ENCODE measurements around the gene RBKS. TPM values are rescaled to one million over a fixed set of nuclear protein-coding genes. Genes with fewer than 3 reads are reported as not detected.

Gene RBKS
- total and polyA plus RNA-seq, 2 of the 13 experiments (the other 11 are each of a cell fraction or from before 2014, with no cell fraction given), result 7.7 to 8.3 TPM

- TF ChIP-seq SRF (IDR thresholded peaks at IDR 0.05; ENCODE audit: low read depth, low read length), result no peak
- no peak for TF ChIP-seq PCBP1 (IDR thresholded peaks at IDR 0.05; ENCODE audit: borderline replicate concordance, low read depth, low read length)
- no peak for TF ChIP-seq ZBTB44 (CRISPR knock-in tag; IDR thresholded peaks at IDR 0.05)
- no peak for TF ChIP-seq ARNTL (CRISPR knock-in tag; IDR thresholded peaks at IDR 0.05)
- TF ChIP-seq ZBTB8A (CRISPR knock-in tag; IDR thresholded peaks at IDR 0.05; ENCODE audit: borderline replicate concordance, low read depth), result no peak
- 0 out of 2 replicates have a peak, but pooled peaks have one; percentile 30 for TF ChIP-seq ZNF614 (CRISPR knock-in tag; IDR thresholded peaks at IDR 0.05; ENCODE audit: borderline replicate concordance)
- no peak for TF ChIP-seq HNF1B (CRISPR knock-in tag; IDR thresholded peaks at IDR 0.05)
- TF ChIP-seq HIC2 (CRISPR knock-in tag; IDR thresholded peaks at IDR 0.05; ENCODE audit: low read depth), result no peak
- no peak for TF ChIP-seq NR0B2 (CRISPR knock-in tag; IDR thresholded peaks at IDR 0.05)
- TF ChIP-seq ZSCAN12 (CRISPR knock-in tag; IDR thresholded peaks at IDR 0.05), result no peak
- TF ChIP-seq PRMT3 (CRISPR knock-in tag; IDR thresholded peaks at IDR 0.05; ENCODE audit: borderline replicate concordance, low read depth), result no peak
- no peak for TF ChIP-seq SNAPC4 (CRISPR knock-in tag; IDR thresholded peaks at IDR 0.05)
- TF ChIP-seq DPF2 (CRISPR knock-in tag; IDR thresholded peaks at IDR 0.05; ENCODE audit: borderline replicate concordance, low read depth), result 0 out of 2 replicates have a peak, but pooled peaks have one; percentile 46
- TF ChIP-seq GMEB2 (CRISPR knock-in tag; IDR thresholded peaks at IDR 0.05; ENCODE audit: low read depth), result no peak
- no peak for TF ChIP-seq ZNF17 (CRISPR knock-in tag; IDR thresholded peaks at IDR 0.05)
These were observed 143.9 kb downstream of the RBKS start (continued) for GRCh38 chr2:27746325-27746724.

Measured in HepG2 (cell line).